Esophagus muscularis mucosa (tissue), 3 donors: ENCODE measurements around the gene ULK4.

Source experiments
- CTCF ChIP-seq, 3 experiments: fragments of 200-600 bp in 2 of 3; fragments of 450-650 bp in 1 of 3; sonication (generic) in 2 of 3; IDR thresholded peaks; one replicate each; pipeline ENCODE4 v1.5.1; 2017 to 2019; ENCODE audit warnings: antibody characterized with exemption in 3 of 3, mild to moderate bottlenecking in 2 of 3, moderate library complexity in 1 of 3
- POLR2A ChIP-seq: fragments of 450-650 bp; IDR thresholded peaks from one replicate; pipeline ENCODE4 v1.6.1; 2017; ENCODE audit warnings: antibody characterized with exemption, moderate library complexity, mild to moderate bottlenecking, low read depth

GRCh38 chr3:41205591-41205990, 756.3 kb downstream of the ULK4 start:
- no peak for TF ChIP-seq CTCF (IDR thresholded peaks at IDR 0.05)
- TF ChIP-seq POLR2A: no peak
